K562 (cell line): Measurements from ENCODE around the gene CREB5. TPM values are rescaled to one million over a fixed set of nuclear protein-coding genes. Genes with fewer than 3 reads are reported as not detected.

Experiments used
- ATAC-seq: fragments of 200-7000 bp; cut with Tn5 transposase; 3 replicates; pipeline ENCODE4 v1.9.1; 2020; ENCODE audit warnings: moderate library complexity
- BruUV-seq: library from RNA; stranded (reverse); fragments of 400-500 nt; replicated peaks from 2 replicates; lab custom pipeline; 2021; lab: Mats Ljungman, UMichigan
- CTCF ChIA-PET: fragments of 300-600 bp; formaldehyde crosslinking; extraction: SDS; loops from one replicate; lab custom pipeline; 2021; ENCODE audit warnings: low intra/inter-chr PET ratio; lab: Yijun Ruan, JAX
- POLR2A ChIA-PET: fragments of 300-600, 350-650 bp; sonication (Branson Sonifier 250); formaldehyde crosslinking; extraction: SDS; loops from one replicate; lab custom pipeline; 2021; ENCODE audit warnings: antibody characterized with exemption, inconsistent platforms; lab: Yijun Ruan, JAX
- DNase-seq, 4 experiments: peaks; one replicate each; pipeline versions ENCODE4 v3.0.0 to v3.0.0-alpha.2; 2011 to 2018; ENCODE audit warnings: low spot score in 3 of 4, mixed read lengths in 3 of 4; ENCODE audit errors: extremely low read depth in 1 of 4
- FAIRE-seq: peaks from 2 replicates; lab custom pipeline; 2011; peaks lifted over from hg19 to GRCh38; lab: Jason Lieb, UNC
- H2AFZ ChIP-seq: 2 replicates; pipeline ENCODE4 v1.6.0; 2011; ENCODE audit warnings: low read depth, low read length, control low read depth, inconsistent platforms
- H3K27ac ChIP-seq: fragments of 200-600 bp; 3 replicates; pipeline ENCODE4 v1.8.0; 2011; ENCODE audit warnings: low read depth, mild to moderate bottlenecking, control low read depth, inconsistent platforms, low read length, moderate library complexity, mixed read lengths; ENCODE audit errors: extremely low read depth
- H3K27me3 ChIP-seq, 2 experiments: fragments of 300-600 bp in 1 of 2; 2 replicates in 1 of 2; 3 replicates in 1 of 2; pipeline versions ENCODE4 v1.6.0 to v1.8.0; 2011; ENCODE audit warnings: inconsistent platforms in 2 of 2, low read length in 2 of 2, mild to moderate bottlenecking in 1 of 2, mixed read lengths in 1 of 2, moderate library complexity in 1 of 2; ENCODE audit not compliant: control insufficient read depth in 2 of 2, insufficient read depth in 2 of 2
- H3K36me3 ChIP-seq: fragments of 300-600 bp; 3 replicates; pipeline ENCODE4 v1.8.0; 2011; ENCODE audit warnings: mild to moderate bottlenecking, low read length, inconsistent platforms; ENCODE audit not compliant: control insufficient read depth, insufficient read depth
- H3K4me1 ChIP-seq, 2 experiments: fragments of 200-600 bp in 1 of 2; replicated peaks in 1 of 2; 2 replicates in 1 of 2; 3 replicates in 1 of 2; pipeline versions ENCODE4 v1.5.1 to v1.8.0; 2011; ENCODE audit warnings: inconsistent platforms in 2 of 2, low read length in 2 of 2, mild to moderate bottlenecking in 1 of 2, mixed read lengths in 1 of 2, moderate library complexity in 1 of 2; ENCODE audit not compliant: control insufficient read depth in 2 of 2, insufficient read depth in 2 of 2
- H3K4me2 ChIP-seq: 2 replicates; pipeline ENCODE4 v1.6.1; 2011; ENCODE audit warnings: low read length, control low read depth, inconsistent platforms, mixed read lengths; ENCODE audit not compliant: insufficient read depth
- H3K4me3 ChIP-seq: fragments of 200-600 bp; sonication (generic), shearing (Covaris generic); 2 replicates; pipeline ENCODE4 v1.5.1; 2016; ENCODE audit warnings: control low read depth, inconsistent platforms
- H3K79me2 ChIP-seq: fragments of 200-600 bp; 3 replicates; pipeline ENCODE4 v1.8.0; 2011; ENCODE audit warnings: low read length, inconsistent platforms; ENCODE audit not compliant: control insufficient read depth, insufficient read depth
- H3K9ac ChIP-seq, 2 experiments: 2 replicates each; pipeline versions ENCODE4 v1.6.0 to v1.6.1; 2011; ENCODE audit warnings: low read depth in 2 of 2, low read length in 2 of 2, control low read depth in 1 of 2, inconsistent platforms in 1 of 2, mild to moderate bottlenecking in 1 of 2, mixed read lengths in 1 of 2; ENCODE audit not compliant: insufficient read depth in 1 of 2
- H3K9me1 ChIP-seq: one replicate; pipeline ENCODE4 v1.6.0; 2011; ENCODE audit warnings: inconsistent platforms, mild to moderate bottlenecking, low read length, moderate library complexity; ENCODE audit not compliant: control insufficient read depth, insufficient read depth
- H3K9me3 ChIP-seq: replicated peaks from 2 replicates; pipeline ENCODE4 v1.5.1; 2011; ENCODE audit warnings: low read depth, low read length, inconsistent platforms; ENCODE audit not compliant: control insufficient read depth, insufficient read depth
- H4K20me1 ChIP-seq: replicated peaks from 2 replicates; pipeline ENCODE4 v1.6.1; 2011; ENCODE audit warnings: low read length, inconsistent platforms, mixed read lengths; ENCODE audit not compliant: control insufficient read depth, insufficient read depth
- FOS ChIP-seq: IDR thresholded peaks from 3 replicates; pipeline ENCODE4 v1.6.1; 2011; ENCODE audit not compliant: insufficient read length; ENCODE audit errors: extremely low read depth
- HCFC1 ChIP-seq: IDR thresholded peaks from 2 replicates; pipeline ENCODE4 v1.6.1; 2012; ENCODE audit warnings: low read depth, low read length, improper control_type of control experiment
- IRF2 ChIP-seq: sonication (generic); formaldehyde crosslinking; IDR thresholded peaks from 2 replicates; pipeline ENCODE4 v1.8.1; 2022; ENCODE audit warnings: mild to moderate bottlenecking, missing genetic modification reagents
- MEF2D ChIP-seq: conservative IDR thresholded peaks from 2 replicates; pipeline ENCODE4 v1.6.1; 2016; ENCODE audit warnings: low read depth, missing genetic modification characterization, missing compliant biosample characterization
- NCOA2 ChIP-seq, 2 experiments: fragments of 450-650 bp; IDR thresholded peaks; 2 replicates each; pipeline ENCODE4 v1.6.1; 2018; ENCODE audit warnings: mild to moderate bottlenecking in 2 of 2, moderate library complexity in 1 of 2; ENCODE audit not compliant: partially characterized antibody in 2 of 2
- NFYB ChIP-seq: IDR thresholded peaks from 2 replicates; pipeline ENCODE4 v1.6.1; 2011; ENCODE audit warnings: mild to moderate bottlenecking, moderate library complexity; ENCODE audit not compliant: insufficient read length; ENCODE audit errors: extremely low read depth
- RBM25 ChIP-seq: fragments of 200-400 bp; formaldehyde crosslinking; IDR thresholded peaks from 2 replicates; pipeline ENCODE4 v1.6.1; 2018; ENCODE audit warnings: low read length, low read depth, moderate library complexity; ENCODE audit not compliant: severe bottlenecking
- TOE1 ChIP-seq, 2 experiments: fragments of 450-650 bp in 1 of 2; sonication (generic) in 1 of 2; formaldehyde crosslinking in 1 of 2; IDR thresholded peaks; 2 replicates each; pipeline versions ENCODE4 v1.7.1 to v1.8.0; 2016 to 2022; ENCODE audit warnings: borderline replicate concordance in 2 of 2, mild to moderate bottlenecking in 2 of 2, antibody characterized with exemption in 1 of 2, inconsistent platforms in 1 of 2, low read depth in 1 of 2, missing genetic modification reagents in 1 of 2, moderate library complexity in 1 of 2
- YBX1 ChIP-seq: fragments of 450-650 bp; IDR thresholded peaks from 2 replicates; pipeline ENCODE4 v1.7.1; 2016; ENCODE audit warnings: mild to moderate bottlenecking
- ZFP1 ChIP-seq: fragments of 450-650 bp; formaldehyde crosslinking; IDR thresholded peaks from 2 replicates; pipeline ENCODE4 v1.4.0; 2020; ENCODE audit warnings: mild to moderate bottlenecking, mixed read lengths
- ZFP36 ChIP-seq: fragments of 150-350 bp; IDR thresholded peaks from 2 replicates; pipeline ENCODE4 v1.6.1; 2018; ENCODE audit warnings: low read length, low read depth; ENCODE audit not compliant: partially characterized antibody
- ZNF696 ChIP-seq: fragments of 250-450 bp; sonication (Bioruptor Pico); conservative IDR thresholded peaks from 2 replicates; pipeline ENCODE4 v1.4.0; 2020; ENCODE audit warnings: mild to moderate bottlenecking, moderate library complexity
- ZNF778 ChIP-seq: fragments of 450-650 bp; formaldehyde crosslinking; IDR thresholded peaks from 2 replicates; pipeline ENCODE4 v1.4.0; 2020; ENCODE audit warnings: mild to moderate bottlenecking, moderate library complexity
- WGBS: fragments of 100-300 bp; shearing (Covaris generic); methylation state at CpG from one replicate; pipeline ENCODE4 v1.1.6; 2016; ENCODE audit warnings: low coverage, mixed read lengths; ENCODE audit not compliant: insufficient coverage; ENCODE audit errors: missing lambda C conversion rate; 5-methylcytosine and 5-hydroxymethylcytosine counted together
- in situ Hi-C: fragments of 300-500 bp; cut with MboI; formaldehyde crosslinking; loops from 4 replicates; pipeline ENCODE4 v1.15.0; 2018; ENCODE audit warnings: inconsistent platforms, mixed read lengths
- intact Hi-C: fragments of 100-400 bp; cut with micrococcal nuclease; formaldehyde crosslinking; loops from 2 replicates; pipeline ENCODE4 v1.14.2; 2022
- polyA plus RNA-seq, 8 experiments: library from polyadenylated mRNA; depleted of rRNA in 4 of 8; stranded (reverse) in 5 of 8; unstranded in 3 of 8; fragments of >200 nt; fragmentation: Nextera tagmentation in 2 of 8; fragmentation: Illumina TruSeq in 1 of 8; extraction: Ambion mirVana in 2 of 8; extraction: Trizol in 1 of 8; gene quantifications; 2 replicates each; pipeline versions ENCODE4 v1.2.1 to v1.2.3, GENCODE V29; 2011 to 2014; ENCODE audit warnings: inconsistent platforms in 1 of 8, missing spikeins in 1 of 8
- total RNA-seq, 7 experiments: library from RNA; depleted of rRNA in 6 of 7; stranded (reverse); fragments of >200 nt in 6 of 7; fragmentation: Illumina TruSeq in 2 of 7; extraction: Trizol in 2 of 7; gene quantifications; 2 replicates each; pipeline versions ENCODE4 v1.2.1 to v1.2.3, GENCODE V29; 2011 to 2021; ENCODE audit warnings: low replicate concordance in 1 of 7
- TF ChIP-seq, protein P1 (sequence below): fragments of 250-450 bp; sonication (Bioruptor Pico); IDR thresholded peaks from 2 replicates; pipeline ENCODE4 v1.4.0; 2020; ENCODE audit warnings: mild to moderate bottlenecking, moderate library complexity, borderline replicate concordance

CREB5 gene
- total and polyA plus RNA-seq, 9 of the 15 experiments (the other 6 are each of a cell fraction or from before 2014, with no cell fraction given) = 0.33 to 6.4 (median 1.8) TPM

GRCh38 chr7:28747404-28747803 is 335.1 kb downstream of the CREB5 start:
- DNase-seq (no peak), FAIRE-seq (no peak), ATAC-seq (no peak)
- TF ChIP-seq YBX1 = no peak
- TF ChIP-seq ZNF778 = no peak
- no peak for TF ChIP-seq HCFC1
- no peak for TF ChIP-seq FOS
- TF ChIP-seq ZFP1 (CRISPR knock-in tag) = no peak
- no peak for TF ChIP-seq TOE1 (IDR thresholded peaks at IDR 0.05; ENCODE audit: borderline replicate concordance)
- no peak for TF ChIP-seq TOE1 (CRISPR knock-in tag; IDR thresholded peaks at IDR 0.05; ENCODE audit: borderline replicate concordance, low read depth)
- H3K4me3 ChIP-seq = no peak overlapping the region
- H3K9ac ChIP-seq = no peak overlapping the region
- POLR2A ChIA-PET = interaction anchor here (1.3 kb wide), 1 partner anchor 12 kb away, joined by 3 read pairs; no protein-coding TSS in a partner anchor
- H2AFZ ChIP-seq = no peak overlapping the region
- BruUV-seq = no TSS peak
- no peaks in the 10 kb centered on the region for H3K36me3 ChIP-seq
- CTCF ChIA-PET = no interaction called here
- intact Hi-C loops = no loop called here
- H4K20me1 ChIP-seq = no peaks in the 10 kb centered on the region
- no peak overlapping the region for H3K27ac ChIP-seq
- no peaks in the 10 kb centered on the region for H3K4me1 ChIP-seq
- H3K9me3 ChIP-seq = no peaks in the 10 kb centered on the region
- no peak overlapping the region for H3K4me2 ChIP-seq
- WGBS = 0% methylated on average over 5 of the region's 5 CpGs
- no peaks in the 10 kb centered on the region for H3K79me2 ChIP-seq
- H3K27me3 ChIP-seq = no peaks in the 10 kb centered on the region; a peak in 1 of 5 replicates
- no peaks in the 10 kb centered on the region for H3K9me1 ChIP-seq
- in situ Hi-C loops = no loop called here

GRCh38 chr7:28747854-28748253 is 335.5 kb downstream of the CREB5 start:
- H3K9ac ChIP-seq = no peak overlapping the region
- no peaks in the 10 kb centered on the region for H3K9me1 ChIP-seq
- no peaks in the 10 kb centered on the region for H3K79me2 ChIP-seq
- no peak overlapping the region for H3K4me2 ChIP-seq
- no TSS peak for BruUV-seq
- H3K36me3 ChIP-seq = no peaks in the 10 kb centered on the region
- H3K9me3 ChIP-seq = no peaks in the 10 kb centered on the region
- ATAC-seq (no peak), DNase-seq (no peak), FAIRE-seq (no peak)
- H4K20me1 ChIP-seq = no peaks in the 10 kb centered on the region
- TF ChIP-seq NFYB (no peak), RBM25 (no peak), ZFP36 (no peak), IRF2 (CRISPR knock-in tag) (no peak), MEF2D (tag) (no peak), NCOA2 (IDR thresholded peaks at IDR 0.05; ENCODE audit: partially characterized antibody in 2 of 2) (no peak), ZNF696 (CRISPR knock-in tag) (no peak)
- TF ChIP-seq, protein P1, sequence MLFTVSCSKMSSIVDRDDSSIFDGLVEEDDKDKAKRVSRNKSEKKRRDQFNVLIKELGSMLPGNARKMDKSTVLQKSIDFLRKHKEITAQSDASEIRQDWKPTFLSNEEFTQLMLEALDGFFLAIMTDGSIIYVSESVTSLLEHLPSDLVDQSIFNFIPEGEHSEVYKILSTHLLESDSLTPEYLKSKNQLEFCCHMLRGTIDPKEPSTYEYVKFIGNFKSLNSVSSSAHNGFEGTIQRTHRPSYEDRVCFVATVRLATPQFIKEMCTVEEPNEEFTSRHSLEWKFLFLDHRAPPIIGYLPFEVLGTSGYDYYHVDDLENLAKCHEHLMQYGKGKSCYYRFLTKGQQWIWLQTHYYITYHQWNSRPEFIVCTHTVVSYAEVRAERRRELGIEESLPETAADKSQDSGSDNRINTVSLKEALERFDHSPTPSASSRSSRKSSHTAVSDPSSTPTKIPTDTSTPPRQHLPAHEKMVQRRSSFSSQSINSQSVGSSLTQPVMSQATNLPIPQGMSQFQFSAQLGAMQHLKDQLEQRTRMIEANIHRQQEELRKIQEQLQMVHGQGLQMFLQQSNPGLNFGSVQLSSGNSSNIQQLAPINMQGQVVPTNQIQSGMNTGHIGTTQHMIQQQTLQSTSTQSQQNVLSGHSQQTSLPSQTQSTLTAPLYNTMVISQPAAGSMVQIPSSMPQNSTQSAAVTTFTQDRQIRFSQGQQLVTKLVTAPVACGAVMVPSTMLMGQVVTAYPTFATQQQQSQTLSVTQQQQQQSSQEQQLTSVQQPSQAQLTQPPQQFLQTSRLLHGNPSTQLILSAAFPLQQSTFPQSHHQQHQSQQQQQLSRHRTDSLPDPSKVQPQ (CRISPR knock-in tag) = no peak
- H3K27ac ChIP-seq = no peak overlapping the region
- no peaks in the 10 kb centered on the region; a peak in 1 of 5 replicates for H3K27me3 ChIP-seq
- in situ Hi-C loops = no loop called here
- CTCF ChIA-PET = no interaction called here
- POLR2A ChIA-PET = interaction anchor here (1.3 kb wide), 1 partner anchor 12 kb away, joined by 3 read pairs; no protein-coding TSS in a partner anchor
- H3K4me3 ChIP-seq = no peak overlapping the region
- intact Hi-C loops = no loop called here
- H2AFZ ChIP-seq = no peak overlapping the region
- WGBS = 4% methylated on average over 3 of the region's 3 CpGs
- no peaks in the 10 kb centered on the region for H3K4me1 ChIP-seq
